GM18868 (cell line): ENCODE measurements around the gene MAPK10.
A peak's percentile ranks its signal among the peaks of the same experiment; 100 is the strongest.
"Not testable (repeated sequence)": the region's sequence is repeated elsewhere in the genome, so short reads cannot be mapped to it uniquely, and the experiment has no call there.

ENCODE experiments used
- ATAC-seq: cut with Tn5 transposase; IDR thresholded peaks from one replicate; pipeline ENCODE4 v1.9.1; 2021; ENCODE audit warnings: mild to moderate bottlenecking, moderate library complexity; ENCODE audit not compliant: unreplicated experiment

MAPK10 gene

GRCh38 chr4:86048426-86048825 lies 311.4 kb downstream of the MAPK10 start:
- no peak for ATAC-seq

DNA sequence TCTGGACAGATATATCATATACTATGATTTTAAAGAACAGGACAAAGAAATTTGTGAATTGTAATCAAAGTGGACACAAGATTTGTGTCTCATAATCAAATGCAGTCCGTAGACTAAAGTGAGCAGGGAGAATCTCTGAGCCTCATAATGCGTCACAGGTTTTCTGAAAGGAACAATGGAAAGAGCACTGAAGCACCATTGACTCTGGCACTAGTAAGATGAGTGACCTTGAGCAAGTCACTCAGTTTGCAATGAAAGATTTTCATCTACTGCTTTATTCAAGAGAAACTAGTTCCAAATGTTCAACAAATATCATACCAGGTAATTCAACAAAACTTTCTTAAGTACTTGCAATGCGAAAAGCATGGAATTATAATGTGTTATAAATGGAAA lies 315.3 kb downstream of the MAPK10 start:
- no peak for ATAC-seq

DNA sequence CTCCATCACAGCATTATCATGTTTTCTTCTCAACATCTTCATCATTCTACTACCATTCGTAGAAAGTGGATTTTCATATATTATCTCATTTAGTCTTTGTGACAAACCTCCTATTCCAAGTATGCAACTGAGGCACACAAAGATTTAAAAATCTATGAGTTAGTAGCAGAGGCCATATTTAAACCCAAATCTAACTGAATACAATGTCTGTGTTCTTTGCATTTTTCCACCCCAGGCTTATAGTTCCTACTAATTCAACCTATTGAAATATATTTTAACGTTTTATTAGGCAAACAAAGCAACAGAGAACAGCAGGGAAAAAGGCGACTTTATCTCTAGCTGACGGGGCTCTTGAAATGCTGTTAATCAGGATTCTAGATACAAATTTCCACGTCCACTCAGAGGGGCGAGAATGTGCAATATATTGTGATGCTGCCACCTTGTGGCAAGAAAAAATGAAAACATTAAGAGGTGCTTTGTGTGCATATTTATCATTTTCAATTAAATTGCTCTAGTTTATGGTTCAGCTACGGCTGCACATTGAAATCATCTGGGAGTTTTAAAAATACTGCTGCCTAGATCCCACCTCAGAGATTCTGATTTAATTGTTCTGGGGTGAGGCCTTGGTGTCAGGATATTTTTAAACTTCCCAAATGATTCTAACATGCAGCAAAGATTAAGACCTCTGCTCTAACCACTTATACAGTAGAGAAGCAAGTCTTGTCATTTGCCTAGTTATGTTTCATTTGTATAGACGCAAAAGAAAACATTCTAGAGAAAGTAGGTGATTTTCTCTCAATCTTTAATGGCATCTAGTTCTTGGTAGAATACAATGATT lies 315.9 kb downstream of the MAPK10 start:
- peak; percentile 84 for ATAC-seq

DNA sequence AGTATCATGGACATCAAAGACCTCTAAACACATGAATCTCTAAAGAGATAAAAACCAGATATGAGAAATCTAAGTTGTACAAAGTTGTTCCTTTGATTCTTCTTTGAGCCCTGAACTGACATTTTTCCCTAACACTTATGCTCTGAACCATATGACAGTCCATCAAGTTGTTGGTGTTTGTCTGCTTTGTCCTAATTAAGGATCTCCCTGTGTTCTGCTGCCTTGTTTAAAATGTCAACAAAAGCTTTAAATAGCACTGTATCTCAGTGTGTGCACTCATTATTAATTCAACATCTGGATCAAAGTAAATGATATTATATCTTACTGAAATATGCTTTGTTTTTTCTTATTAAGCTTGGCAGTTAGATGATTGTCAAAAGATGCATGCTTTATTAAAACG lies 321.8 kb downstream of the MAPK10 start:
- ATAC-seq, result no peak

DNA sequence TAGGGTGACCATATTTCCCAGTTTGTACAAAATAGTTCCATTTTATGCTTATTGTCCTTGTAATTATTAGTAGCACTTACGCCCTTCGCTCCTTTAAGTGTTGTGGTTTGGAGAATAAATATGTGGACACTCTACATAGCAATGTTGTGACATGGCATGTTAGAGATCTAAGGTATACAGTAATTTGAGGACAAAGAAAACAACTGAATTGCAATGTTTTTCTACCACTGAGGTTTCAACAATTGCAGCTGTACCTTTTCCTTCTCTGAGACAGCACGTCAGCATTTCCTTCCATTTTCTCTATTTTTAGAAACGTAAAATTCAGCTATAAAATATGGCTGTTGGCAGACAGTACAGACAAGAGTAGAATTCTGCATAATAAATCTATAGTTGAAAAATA lies 323.1 kb downstream of the MAPK10 start:
- no peak for ATAC-seq

DNA sequence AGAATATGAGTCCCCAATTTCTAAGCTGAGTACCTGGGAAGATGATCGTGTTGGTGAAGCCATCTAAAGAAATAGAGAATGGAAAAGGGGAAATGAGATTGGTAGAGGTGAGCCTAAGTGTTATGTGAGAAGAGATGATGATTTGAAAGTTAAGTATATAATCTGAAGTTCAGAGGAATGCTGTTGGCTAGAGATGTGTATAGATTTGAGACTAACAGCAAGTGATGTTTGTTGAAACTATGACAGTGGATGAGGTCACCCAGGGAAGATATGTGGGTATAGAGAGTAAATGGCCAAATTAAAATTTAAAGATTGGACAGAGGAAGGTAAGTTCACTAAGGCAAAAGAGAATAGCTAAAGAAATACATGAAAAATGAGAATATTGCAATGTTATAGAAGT lies 324.2 kb downstream of the MAPK10 start:
- peak; percentile 54 for ATAC-seq

- no peak for ATAC-seq
Measured at GRCh38 chr4:86034616-86035015, 325.2 kb downstream of the MAPK10 start.

- ATAC-seq, result no peak
Measured at GRCh38 chr4:86033171-86033570, 326.7 kb downstream of the MAPK10 start.

GRCh38 chr4:86032476-86033022 lies 327.3 kb downstream of the MAPK10 start:
- ATAC-seq, result no peak

- no peak for ATAC-seq
Measured at GRCh38 chr4:86031927-86032326, 327.9 kb downstream of the MAPK10 start.

DNA sequence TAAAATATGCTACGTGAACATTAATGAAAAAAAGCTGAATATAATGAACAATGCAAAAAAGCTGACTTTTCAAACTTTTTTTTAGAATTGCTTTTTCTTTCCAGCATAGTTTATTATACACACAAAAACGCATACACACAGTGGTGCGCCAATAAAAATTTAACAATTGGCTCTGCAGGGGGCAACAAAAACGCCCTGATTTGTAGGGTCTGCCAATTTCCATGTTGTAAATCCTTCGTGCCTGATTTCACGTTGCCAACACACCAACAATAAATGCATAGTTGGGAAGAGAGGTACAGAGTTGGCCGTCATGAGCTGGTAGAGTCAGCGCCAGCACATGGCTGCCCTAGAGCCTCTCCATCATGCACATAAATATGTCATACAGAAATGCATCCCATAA lies 333.1 kb downstream of the MAPK10 start:
- ATAC-seq, result no peak

- not testable (repeated sequence) for ATAC-seq
Measured at GRCh38 chr4:86021671-86022070, 338.2 kb downstream of the MAPK10 start.

- ATAC-seq, result no peak
Measured at GRCh38 chr4:86019906-86020305, 339.9 kb downstream of the MAPK10 start.

DNA sequence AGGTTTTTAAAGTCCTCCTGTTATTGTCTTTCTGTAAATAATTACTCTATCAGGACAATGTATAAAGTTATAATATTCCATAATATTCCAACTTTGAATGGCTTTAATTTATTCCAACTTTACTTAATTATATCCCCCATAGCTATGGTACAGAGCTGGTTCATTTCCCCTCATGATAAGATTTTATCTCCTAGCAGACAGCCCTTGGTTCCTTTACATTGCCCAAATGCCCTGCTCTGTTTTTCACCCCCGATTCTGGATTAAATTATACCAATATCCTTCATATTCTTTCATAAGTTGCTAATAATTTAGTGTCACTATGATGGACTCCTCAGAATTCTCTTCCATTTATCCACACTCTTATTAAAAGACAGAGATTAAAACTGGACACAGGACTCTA lies 340.5 kb downstream of the MAPK10 start:
- ATAC-seq, result no peak

GRCh38 chr4:86015412-86016350 lies 344.2 kb downstream of the MAPK10 start:
- ATAC-seq, result no peak

DNA sequence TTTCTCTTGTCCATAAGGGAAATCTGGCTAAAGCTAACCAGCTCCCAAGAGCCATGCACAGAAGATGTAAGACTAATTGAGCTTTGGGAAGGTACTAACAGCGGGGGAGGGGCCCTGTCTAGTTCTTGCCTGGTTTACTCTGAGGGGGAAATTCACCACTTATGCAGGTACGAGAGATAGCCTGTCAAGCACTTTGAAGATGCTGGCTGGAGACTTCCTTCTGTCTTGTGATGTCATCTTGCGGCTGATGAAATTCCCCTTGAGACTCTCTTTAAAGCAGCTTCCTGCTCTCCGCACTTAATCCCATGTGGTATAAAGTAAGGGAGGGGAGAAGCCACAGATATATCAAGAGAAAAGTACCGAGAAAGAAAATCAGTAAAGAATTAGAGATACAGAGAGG lies 345.3 kb downstream of the MAPK10 start:
- ATAC-seq, result peak; percentile 94

DNA sequence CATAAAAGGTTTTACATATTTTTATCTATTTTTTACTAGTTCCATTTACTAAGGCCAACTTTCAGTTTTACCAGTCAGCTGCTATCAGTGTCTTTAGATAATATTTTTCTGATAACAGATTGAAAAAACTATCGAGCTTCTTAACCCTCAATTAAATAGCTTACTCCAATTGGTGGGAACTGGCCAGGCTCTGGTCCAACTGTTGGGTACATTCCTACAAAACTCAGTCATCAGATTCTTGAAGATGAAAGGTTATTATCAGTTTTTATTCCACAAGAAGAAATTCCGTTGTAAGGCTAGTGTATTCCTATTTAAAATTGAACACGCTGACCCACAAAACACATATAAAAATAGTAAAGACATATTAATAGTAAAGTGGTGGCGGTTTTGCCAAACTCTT lies 346.2 kb downstream of the MAPK10 start:
- ATAC-seq, result no peak

DNA sequence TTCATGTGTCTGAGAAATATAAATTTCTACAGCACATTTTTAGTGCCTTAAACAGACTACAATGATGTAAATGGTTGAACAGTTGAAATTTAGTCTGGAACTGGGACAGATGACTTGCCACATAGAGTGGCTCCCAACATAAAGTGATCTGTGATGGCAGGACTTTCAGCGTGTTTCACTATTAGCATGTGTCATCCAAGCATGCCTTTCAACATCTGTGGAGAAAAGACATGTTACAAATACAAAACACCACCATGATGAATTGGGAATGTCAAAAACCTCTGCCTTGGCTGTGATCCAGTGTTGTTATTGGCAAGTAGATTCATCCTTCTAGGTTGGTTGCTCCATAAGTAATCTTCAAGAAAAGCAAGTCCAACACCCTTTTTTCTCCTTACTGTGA lies 348.7 kb downstream of the MAPK10 start:
- no peak for ATAC-seq

DNA sequence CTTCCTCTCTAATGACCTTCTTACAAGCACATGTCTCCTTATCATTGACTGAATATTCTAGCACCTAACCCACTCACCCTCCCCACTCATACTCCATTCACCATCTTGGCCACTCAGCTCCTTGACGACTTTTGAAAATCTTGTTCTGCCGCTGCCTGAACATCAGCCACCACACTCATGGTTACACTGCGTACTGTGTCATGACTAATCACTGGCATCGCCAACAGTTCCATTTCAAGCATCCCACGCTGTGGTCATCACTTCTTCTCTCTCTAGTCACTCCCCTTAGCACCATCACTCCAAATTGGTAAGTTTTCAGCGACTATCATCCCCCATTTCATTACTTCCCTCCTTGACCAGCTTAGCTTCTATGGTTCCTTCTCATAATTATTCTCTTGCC lies 352.8 kb downstream of the MAPK10 start:
- no peak for ATAC-seq

- ATAC-seq, result no peak
Measured at GRCh38 chr4:86006057-86006456, 353.8 kb downstream of the MAPK10 start.

GRCh38 chr4:86004030-86004429 lies 355.8 kb downstream of the MAPK10 start:
- ATAC-seq, result no peak

- ATAC-seq, result no peak
Measured at GRCh38 chr4:86001591-86001990, 358.3 kb downstream of the MAPK10 start.
